WERI-Rb-1 (cell line): ENCODE results near the gene ACTG2.

ENCODE experiments used
- DNase-seq: peaks from one replicate; pipeline ENCODE4 v3.0.0-alpha.2; 2020
- H3K27ac ChIP-seq: fragments of 250-450 bp; sonication (Bioruptor Pico); 2 replicates; pipeline ENCODE4 v1.5.1; 2020; ENCODE audit warnings: mild to moderate bottlenecking, moderate library complexity
- H3K27me3 ChIP-seq: fragments of 250-450 bp; sonication (Bioruptor Pico); 2 replicates; pipeline ENCODE4 v1.5.1; 2021; ENCODE audit warnings: mild to moderate bottlenecking, low read depth, moderate library complexity; ENCODE audit not compliant: insufficient read depth, severe bottlenecking
- H3K36me3 ChIP-seq: fragments of 250-450 bp; sonication (Bioruptor Pico); 2 replicates; pipeline ENCODE4 v1.5.1; 2020; ENCODE audit warnings: mild to moderate bottlenecking, moderate library complexity
- H3K4me3 ChIP-seq: 2 replicates; pipeline ENCODE4 v1.5.1; 2011; ENCODE audit warnings: low read depth, mild to moderate bottlenecking, control low read depth, low read length
- H3K9me3 ChIP-seq: fragments of 250-450 bp; sonication (Bioruptor Pico); 2 replicates; pipeline ENCODE4 v1.5.1; 2021; ENCODE audit warnings: mild to moderate bottlenecking, moderate library complexity; ENCODE audit not compliant: severe bottlenecking
- CTCF ChIP-seq: IDR thresholded peaks from 2 replicates; pipeline ENCODE4 v1.5.1; 2011; ENCODE audit warnings: low read depth, mild to moderate bottlenecking, control low read depth, inconsistent platforms, low read length

The ACTG2 gene

GRCh38 chr2:73942664-73943063 lies 49.9 kb downstream of the ACTG2 start:
- TF ChIP-seq CTCF: no peak
- Histone ChIP-seq H3K4me3 (no peak overlapping the region), H3K27ac (no peak overlapping the region), H3K9me3 (no peaks in the 10 kb centered on the region), H3K27me3 (no peaks in the 10 kb centered on the region), H3K36me3 (peaks cover 59% of the 10 kb centered on the region)
- no peak for DNase-seq

GRCh38 chr2:73944714-73945113 lies 51.9 kb downstream of the ACTG2 start:
- no peak for TF ChIP-seq CTCF
- Histone ChIP-seq H3K27me3 (no peaks in the 10 kb centered on the region), H3K9me3 (no peaks in the 10 kb centered on the region), H3K4me3 (no peak overlapping the region), H3K27ac (no peak overlapping the region), H3K36me3 (peaks cover 68% of the 10 kb centered on the region)
- DNase-seq: no peak

- no peak overlapping the region for H3K4me3 ChIP-seq
- no peak overlapping the region for H3K27ac ChIP-seq
- H3K36me3 ChIP-seq: peaks cover 75% of the 10 kb centered on the region
- no peak for TF ChIP-seq CTCF
- H3K27me3 ChIP-seq: no peaks in the 10 kb centered on the region
- no peaks in the 10 kb centered on the region for H3K9me3 ChIP-seq
- DNase-seq: no peak
Measured at GRCh38 chr2:73946215-73946614, 53.4 kb downstream of the ACTG2 start.

GRCh38 chr2:73946666-73947065 lies 53.9 kb downstream of the ACTG2 start:
- Histone ChIP-seq H3K9me3 (no peaks in the 10 kb centered on the region), H3K27ac (no peak overlapping the region), H3K36me3 (peaks cover 79% of the 10 kb centered on the region), H3K27me3 (no peaks in the 10 kb centered on the region), H3K4me3 (no peak overlapping the region)
- DNase-seq: no peak
- TF ChIP-seq CTCF: no peak

GRCh38 chr2:73947412-73948018 lies 54.7 kb downstream of the ACTG2 start:
- peak; percentile 15; the same call in 1 of the 2 replicates for TF ChIP-seq CTCF
- Histone ChIP-seq H3K27ac (no peak overlapping the region), H3K4me3 (no peak overlapping the region), H3K27me3 (no peaks in the 10 kb centered on the region), H3K36me3 (peaks cover 85% of the 10 kb centered on the region), H3K9me3 (no peaks in the 10 kb centered on the region)
- peak; percentile 43 for DNase-seq

GRCh38 chr2:73949802-73950201 lies 57.0 kb downstream of the ACTG2 start:
- no peak for TF ChIP-seq CTCF
- Histone ChIP-seq H3K36me3 (peaks cover 94% of the 10 kb centered on the region), H3K4me3 (no peak overlapping the region), H3K9me3 (no peaks in the 10 kb centered on the region), H3K27me3 (no peaks in the 10 kb centered on the region), H3K27ac (no peak overlapping the region)
- DNase-seq: no peak
